SW480 (cell line): Measurements from ENCODE around the gene PGAM4.
"Not testable (repeated sequence)": the region's sequence is repeated elsewhere in the genome, so short reads cannot be mapped to it uniquely, and the experiment has no call there.

Experiments
- DNase-seq: peaks from one replicate; pipeline ENCODE4 v3.0.0-alpha.2; 2016; ENCODE audit warnings: low spot score

PGAM4 gene

DNA sequence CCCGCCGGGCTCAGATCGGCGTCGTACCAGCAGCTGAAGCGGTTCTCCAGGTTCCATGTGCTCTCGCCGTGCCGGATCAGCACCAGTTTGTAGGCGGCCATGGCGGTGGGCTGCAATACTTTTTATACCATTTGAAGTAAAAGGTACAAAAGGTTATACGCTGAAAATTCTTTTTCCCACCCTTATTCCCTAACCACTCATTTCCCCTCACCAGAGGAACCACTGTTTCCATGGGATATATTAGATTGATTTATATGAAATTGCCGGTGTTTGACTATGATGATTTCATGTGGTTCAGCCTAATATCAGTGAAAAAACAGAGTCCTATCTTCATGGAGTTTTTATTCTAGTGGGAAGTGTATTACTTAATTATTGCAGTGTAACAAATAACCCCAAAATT lies at the start of gene PGAM4:
TSS of gene PGAM4 (minus strand) at position 101 of the 400 bp plus-strand sequence. CDS start at position 101, 0 bp downstream.
- DNase-seq, result no peak

DNA sequence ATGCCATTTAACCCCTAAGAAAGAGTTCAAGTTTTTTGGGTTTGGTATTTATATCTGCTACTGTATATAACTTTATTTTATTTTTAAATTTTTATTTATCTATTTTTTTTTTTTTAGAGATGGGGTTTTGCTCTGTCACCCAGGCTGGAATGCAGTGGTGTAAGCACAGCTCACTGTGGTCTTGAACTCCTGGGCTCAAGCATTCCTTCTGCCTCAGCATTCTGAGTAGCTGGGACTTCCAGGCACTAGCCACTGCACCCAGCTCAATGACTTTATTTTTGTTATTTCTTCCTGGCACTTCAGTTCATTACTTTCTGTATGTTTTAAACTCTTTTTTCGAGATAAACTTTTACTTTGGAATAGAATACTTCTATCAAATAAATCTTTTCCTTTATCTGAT lies 42.4 kb upstream of the PGAM4 start:
- no peak for DNase-seq

DNA sequence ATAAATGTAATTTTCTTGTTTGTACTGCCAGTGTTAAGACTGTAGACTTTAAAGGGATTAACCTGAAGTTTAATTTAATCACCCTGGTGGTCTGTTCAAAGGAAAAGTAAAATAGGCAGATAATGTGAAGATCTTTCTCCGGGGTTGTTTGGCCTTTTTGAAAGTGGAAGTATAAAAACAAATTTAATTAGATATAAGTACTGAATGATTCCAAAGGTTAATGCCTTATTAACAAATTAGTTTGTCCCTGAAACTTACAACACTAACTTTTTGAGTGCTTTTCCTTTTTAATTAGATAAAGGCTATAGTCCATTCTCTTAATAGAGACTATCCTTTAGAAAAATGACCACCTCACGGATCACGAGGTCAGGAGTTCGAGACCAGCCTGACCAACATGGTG lies 10.4 kb upstream of the PGAM4 start:
- DNase-seq, result no peak

DNA sequence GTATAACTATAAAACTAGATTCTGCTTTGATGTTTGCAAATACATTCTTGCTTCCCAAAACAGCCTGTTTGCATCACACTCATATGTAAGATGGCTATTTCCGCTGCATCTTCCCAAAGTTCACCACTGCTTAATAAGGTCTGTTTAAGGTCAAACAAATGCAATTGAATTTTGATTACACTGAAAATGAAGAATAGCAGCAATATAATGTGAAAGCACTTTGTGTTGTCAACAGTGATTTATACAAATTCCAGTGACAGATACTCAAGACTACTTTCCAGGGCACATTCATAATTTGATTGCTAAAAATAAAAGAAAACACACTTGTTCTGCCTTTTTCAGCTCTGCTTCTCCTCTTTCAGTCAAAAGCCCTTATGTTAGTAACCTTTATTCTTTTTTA lies 8.1 kb upstream of the PGAM4 start:
- no peak for DNase-seq

DNA sequence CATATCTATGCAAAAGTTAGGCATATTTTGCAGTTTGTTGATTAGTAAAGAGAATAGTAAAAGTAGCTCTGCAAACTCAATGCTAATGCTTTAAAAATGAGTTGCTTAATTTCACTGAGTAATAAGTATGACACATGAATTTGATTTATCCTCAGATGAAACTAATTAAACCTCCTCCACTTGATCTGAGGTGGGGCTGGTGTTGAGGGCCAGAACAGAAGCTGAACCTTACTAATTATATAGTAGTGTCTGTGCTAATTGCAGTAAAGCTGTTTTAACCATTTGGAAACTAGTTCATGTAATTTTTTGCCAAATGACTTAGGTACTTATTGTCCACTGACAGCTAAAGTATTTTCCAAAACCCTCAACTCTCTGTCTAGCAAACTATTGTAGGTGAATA lies 7.7 kb upstream of the PGAM4 start:
- DNase-seq, result no peak

DNA sequence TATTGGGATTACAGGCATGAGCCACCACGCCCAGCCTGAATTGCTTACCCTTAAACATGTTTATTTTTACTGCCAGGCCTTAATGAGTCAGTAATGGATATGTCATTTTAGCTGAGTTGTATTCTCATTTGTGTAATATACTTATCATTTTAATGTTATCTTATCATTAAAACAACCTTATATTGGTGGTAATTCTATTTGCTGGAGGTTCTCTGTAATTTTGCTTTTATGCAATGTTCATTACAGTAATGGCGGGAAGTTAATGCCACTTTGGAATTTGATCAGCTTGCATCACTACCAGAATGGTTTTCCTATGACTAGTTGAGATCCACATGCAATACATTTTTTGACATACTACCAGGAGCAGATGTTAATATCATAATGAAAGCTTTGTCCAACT lies 6.3 kb upstream of the PGAM4 start:
- no peak for DNase-seq

DNA sequence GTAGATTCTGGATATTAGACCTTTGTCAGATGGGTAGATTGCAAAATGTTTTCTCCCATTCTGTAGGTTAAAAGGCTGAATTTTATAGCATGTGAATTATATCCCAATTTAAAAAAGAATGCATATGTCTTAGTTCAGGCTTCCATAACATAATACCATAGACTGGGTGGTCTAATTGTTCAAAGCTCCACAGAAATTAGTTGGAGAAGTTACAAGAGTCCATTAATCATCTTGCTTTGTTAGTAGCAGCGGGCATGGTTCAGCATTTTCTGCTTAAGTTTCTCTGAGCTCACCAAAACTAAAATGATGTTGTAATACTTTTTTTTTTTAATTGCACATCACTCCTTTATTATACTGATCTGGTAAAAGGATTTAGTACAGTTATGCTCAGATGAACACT lies 1.8 kb downstream of the PGAM4 start:
- no peak for DNase-seq

DNA sequence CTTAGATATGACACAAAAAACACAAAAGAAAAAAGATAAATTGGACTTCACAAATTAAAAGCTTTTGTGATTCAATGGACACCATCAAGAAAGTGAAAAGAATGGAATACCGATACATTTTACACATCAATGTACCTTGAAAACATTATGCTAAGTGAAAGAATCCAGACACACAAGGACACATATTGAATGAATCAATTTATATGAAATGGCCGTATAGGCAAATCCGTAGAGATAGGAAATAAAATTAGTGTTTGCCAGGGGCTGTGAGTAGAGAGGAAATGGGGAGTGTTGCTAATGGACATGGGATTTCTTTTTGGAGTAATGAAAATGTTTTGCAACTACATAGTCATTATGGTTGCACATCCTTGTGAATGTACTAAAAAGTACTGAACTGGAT lies 3.1 kb downstream of the PGAM4 start:
- DNase-seq, result no peak

DNA sequence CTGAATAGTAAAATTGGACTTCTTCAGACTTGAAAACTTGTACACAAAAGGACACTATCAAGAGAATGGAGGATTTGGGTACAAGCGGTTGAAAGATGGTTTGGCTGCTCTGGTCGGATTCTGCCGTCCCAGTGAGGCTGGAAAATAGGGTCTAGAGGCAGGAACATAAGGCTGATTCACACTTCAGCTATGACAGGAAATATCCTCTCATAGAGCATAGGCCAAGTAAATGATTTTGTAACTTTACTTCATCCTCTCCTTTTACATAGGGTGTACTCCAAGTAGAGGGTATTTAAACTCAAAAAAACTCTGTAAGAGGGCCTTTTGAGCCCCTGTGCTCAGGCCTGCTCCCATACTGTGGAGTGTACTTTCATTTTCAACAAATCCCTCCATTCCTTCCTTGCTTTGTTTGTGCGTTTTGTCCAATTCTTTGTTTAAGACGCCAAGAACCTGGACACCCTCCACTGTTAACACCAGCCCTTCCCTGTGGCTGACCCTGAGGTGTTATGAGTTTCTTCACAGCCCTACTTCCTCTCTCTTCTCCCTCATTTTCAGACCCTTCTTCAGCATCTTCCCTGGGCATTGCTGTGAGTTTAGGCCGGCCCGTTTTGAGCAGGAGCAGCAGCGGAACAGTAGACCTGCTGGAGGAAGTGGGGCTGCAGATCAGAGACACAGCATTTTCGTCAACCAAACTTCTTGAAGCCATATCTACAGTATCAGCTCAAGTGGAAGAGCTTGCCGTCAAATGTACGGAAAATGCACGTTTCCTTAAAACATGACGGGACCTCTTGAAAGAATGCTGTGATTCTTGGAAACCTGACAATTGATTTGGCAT lies 7.2 kb downstream of the PGAM4 start:
- DNase-seq, result no peak

DNA sequence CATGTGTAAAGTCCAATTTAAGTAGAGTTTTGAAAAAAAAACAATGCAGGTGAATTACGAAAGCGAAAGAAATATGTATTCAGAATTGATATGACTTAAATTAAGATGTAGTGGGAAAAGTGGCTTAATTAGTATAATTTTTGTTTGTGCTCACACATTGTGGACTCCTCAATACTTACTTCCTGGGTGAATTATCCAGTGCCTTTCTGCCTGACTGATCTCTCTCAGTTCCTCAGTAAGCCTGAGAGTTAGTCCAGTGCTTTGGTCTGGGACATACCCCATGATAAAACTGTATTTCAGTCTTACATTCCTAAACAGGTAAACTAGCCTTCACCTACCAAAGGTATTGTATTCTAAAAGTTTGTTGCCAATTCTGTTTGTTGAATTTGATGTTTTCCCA lies 8.4 kb downstream of the PGAM4 start:
- no peak for DNase-seq

DNA sequence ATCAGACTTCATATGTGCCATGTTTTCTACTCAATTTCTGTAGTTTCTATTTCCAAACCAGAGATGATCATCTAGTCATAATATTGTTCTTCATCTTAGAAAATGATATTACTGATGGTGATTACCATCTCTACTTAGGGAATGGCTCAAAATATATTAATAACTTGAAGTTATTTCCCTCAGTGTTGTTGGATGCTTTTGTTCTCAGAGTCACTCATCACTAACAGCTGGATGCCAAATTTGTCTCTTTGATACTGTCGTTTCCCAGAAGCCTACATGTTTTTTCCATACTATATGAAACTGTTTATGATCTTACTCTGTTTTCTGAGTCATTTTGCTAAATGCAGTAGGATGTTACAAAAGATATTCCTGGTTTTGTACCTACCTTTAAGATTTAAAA lies 8.9 kb downstream of the PGAM4 start:
- DNase-seq, result no peak

DNA sequence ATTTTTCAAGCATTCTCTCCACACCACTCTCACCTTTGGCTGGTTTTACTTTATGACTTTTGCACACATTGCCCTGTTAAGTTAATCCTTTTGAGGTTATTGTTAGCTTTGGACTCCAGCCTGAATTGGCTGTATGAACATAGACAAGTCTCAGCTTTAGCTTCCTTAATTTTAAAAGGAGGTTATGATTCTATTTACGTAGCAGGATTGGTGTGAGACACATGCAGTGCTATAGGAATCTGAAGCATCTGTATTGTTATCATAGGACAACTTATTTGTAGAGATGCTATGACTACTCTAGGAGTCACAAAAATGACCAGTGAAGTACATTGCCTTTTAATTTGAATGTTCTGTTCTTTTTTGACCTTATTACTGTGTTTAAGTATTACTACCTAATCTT lies 15.7 kb downstream of the PGAM4 start:
- DNase-seq, result no peak

DNA sequence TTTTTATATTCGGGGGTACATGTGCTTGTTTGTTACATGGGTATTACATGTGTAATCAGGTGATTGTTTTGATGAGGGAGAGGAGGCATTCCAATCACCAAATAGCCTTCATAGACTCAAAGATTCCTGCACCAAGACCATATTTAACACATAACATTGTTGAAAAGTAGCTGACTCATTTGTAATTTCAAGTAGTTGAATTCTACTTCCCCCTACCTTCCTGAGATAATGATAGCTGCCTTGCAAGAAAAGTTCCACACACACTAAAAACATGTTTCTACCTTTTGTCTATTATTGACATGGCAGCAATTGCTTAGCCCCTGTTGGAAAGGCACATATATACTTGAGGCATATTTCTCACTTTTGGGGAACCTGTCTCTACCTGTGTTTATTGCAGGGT lies 16.1 kb downstream of the PGAM4 start:
- no peak for DNase-seq

DNA sequence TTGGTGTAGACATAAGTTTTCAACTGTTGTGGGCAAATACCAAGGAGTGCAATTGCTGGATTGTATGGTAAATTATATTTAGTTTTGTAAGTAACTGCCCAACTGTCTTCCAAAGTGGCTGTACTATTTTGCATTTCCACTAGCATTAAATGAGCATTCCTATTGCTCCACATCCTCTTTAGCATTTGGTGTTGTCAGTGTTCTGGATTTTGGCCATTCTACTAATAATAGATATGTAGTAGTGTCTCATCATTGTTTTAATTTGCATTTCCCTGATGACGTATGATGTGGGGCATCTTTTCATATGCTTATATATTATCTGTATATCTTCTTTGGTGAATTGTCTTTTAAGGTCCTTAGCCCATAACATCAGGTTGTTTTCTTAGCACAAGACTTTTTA lies 17.3 kb downstream of the PGAM4 start:
- DNase-seq, result no peak

DNA sequence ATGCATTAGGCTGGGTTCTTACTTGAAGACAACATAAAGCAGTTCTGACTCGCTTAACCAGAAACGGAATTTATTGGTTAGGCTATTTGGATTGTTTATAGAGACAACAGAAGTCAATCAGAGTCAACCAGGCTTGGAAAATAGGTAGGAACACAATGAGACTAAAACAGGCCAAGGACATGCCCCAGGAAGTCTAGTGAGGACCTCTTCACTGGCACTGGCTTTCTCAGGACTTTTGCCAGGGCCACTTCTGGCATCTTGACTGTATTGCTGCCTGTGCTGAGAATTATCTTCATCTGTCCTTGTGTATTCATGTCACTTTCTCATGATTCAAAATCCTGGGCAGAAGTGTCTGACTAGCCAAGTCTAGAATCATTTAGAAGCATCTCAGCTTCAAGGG lies 19.6 kb downstream of the PGAM4 start:
- DNase-seq, result no peak

DNA sequence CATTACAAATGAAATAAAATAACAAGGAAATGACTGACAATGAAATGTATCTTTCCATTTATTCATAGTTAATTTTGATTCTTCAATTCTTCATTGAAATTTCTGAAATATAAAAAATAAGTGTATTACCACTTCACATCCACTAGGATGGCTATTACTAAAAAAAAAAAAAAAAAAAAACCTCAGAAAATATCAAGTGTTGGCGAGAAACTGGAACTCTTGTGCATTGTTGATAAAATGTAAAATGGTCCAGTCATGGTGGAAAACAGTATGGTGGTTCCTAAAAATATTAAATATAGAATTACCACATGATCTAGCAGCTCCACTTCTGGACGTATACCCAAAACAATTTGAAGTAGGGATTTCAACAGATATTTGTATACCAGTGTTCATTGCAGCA lies 22.9 kb downstream of the PGAM4 start:
- no peak for DNase-seq

DNA sequence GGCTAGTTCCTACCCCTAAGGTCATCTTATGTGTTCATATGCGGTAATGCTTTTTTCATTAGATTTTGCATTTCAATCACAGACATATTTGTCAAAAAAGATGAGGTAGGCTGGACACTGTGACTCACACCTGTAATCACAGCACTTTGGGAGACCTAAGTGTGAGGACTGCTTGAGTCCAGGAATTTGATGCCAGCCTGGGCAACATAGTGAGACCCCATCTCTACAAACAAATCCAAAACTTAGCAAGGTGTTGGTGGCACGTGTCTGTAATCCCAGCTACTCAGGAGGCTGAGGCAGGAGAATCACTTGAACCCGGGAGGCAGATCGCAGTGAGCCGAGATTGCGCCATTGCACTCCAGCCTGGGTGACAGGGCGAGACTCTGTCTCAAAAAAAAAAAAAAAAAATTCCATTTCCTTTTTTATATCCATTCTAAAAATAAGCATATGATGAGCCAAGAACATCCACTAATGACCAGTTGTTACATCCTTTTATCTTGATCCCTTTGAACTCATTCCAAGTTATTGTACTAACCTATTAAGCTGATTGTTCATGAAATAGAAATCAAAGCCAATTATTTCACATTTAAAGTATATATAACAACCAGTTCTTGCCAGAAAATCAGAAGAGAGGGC lies 23.4 kb downstream of the PGAM4 start:
- no peak for DNase-seq

DNA sequence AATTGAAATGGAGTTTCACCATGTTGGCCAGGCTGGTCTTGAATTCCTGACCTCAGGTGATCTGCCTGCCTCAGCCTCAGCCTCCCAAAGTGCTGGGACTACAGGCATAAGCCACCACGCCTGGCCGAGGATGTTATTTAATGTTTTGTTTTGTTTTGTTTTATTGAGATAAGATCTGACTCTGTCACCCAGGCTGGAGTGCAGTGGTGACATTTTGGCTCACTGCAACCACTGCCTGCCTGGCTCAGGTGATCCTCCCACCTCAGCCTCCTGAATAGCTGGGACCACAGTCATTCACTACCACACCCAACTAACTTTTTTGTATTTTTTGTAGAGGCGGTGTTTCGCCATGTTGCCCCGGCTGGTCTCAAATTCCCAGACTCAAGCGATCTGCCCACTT lies 24.4 kb downstream of the PGAM4 start:
- DNase-seq, result not testable (repeated sequence)

DNA sequence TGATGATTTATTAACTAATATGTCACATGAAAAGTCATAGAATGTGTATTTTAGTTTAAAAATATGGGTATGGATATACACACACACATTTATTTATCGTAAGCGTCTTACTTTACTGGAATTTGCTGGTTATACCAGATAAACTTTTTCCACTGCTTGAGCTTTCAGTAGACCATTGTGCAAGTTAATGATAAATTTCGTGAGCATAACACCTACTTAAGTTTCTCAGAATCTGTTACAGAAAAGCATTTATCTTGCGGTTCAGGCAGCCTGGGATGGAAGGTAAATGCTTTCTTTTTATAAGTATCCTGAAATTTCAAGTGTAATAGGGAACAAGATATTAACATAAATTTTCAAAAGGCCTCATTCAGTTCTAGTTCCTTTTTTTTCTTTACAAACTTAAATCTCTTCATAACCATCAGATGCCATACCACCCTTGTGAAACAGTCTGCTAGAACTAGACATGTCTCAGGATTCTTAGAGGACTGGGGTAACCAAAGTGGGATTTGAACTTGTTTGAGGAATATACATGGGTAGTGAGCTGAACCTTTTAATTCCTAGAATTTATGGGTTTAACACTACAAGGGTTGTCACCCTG lies 31.3 kb downstream of the PGAM4 start:
- no peak for DNase-seq

DNA sequence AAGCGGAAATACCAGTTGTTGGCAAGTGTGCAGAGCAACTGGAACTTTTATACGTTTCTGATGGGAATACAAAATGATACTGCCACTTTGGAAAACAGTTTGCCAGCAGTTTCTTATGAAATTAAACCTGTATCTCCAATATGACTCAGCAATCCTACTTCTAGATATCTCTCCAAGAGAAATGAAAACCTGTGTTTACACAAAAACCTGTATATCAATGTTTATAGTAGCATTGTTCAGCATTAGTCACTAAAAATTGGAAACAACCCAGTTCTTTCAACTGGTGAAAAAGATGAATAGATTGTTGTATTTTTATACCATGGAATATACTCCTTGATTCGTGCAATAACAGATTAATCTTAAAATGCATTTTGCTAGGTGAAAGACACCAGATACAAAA lies 32.1 kb downstream of the PGAM4 start:
- DNase-seq, result no peak

DNA sequence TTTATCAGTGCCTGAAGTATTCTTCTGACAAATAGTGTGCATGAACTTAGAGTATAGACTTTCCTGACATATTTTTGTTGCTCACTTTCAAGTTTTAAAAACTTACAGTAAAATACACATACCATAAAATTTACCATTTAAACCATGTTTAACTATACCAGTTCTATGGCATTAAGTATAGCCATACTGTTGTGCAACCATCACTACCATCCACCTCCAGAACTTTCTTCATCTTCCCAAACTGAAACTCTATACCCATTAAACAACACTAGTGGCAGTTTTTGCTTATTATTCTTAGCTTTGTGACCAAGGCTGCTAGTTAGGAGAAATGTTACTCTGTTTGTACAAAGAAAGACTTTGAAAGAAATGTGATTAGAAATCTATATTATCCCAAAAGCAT lies 33.1 kb downstream of the PGAM4 start:
- DNase-seq, result no peak

DNA sequence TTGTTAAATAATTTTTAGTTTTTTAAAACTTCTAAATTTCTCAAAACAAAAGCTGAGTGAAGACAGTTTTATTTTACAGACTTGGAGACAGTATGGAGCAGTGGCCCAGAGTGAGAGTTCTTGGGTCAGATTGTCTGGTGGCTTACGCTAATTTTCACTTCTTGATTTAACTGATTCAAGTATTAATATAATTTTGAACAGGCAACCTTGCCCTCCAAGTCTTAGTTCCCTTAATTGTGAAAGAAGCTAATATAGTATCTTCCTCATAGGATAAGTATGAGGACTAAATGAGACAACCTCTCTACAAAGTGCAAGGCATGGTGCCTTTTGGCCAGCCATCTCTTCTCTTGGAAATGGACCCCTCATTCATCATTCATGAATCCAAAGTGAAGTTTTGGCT lies 33.6 kb downstream of the PGAM4 start:
- DNase-seq, result no peak

DNA sequence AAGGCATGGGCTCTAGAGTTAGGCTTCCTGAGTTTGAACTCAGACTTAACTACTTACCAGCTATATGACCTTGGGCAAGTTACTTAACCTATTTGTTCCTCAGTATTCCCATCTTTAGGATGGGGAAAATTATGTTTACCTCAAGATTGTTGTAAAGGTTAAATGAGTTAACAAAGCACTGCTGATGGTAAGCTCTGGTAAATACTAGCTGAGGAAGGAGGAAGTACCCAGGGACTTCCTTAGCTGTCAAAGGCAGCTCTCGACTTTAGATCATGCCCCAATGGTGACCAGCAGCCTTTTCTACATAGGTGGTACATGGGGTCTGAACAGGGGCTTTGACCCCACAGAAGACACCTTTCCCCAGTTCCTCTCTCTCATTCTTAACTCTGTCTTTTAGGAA lies 38.9 kb downstream of the PGAM4 start:
- no peak for DNase-seq

DNA sequence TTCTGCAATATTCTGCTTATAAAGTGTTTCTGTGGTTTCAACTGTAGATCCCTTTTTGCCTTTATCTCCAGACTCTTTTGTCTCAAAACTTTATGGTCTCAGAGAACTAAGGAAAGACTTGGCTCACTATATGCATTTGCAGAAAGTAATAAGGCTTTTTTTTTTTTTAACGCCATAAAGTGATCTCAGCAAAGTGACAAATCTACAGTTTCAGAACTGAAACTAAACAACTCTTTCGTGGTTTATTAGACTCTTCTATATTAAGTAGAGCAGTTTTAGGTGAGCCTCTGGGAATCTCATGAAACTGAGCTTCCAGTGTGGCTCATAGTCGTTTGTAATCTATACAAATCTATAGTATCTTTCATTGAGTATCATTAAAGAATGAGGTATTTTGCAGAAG lies 43.7 kb downstream of the PGAM4 start:
- no peak for DNase-seq
